Activated T-helper 9 cell treated with anti-CD3 and anti-CD28 coated beads, Interleukin-2, amount 50 U/mL, for 16 hours (primary cell): Measurements from ENCODE around the gene TDRD7.

Source experiments
- DNase-seq: peaks from one replicate; pipeline ENCODE4 v3.0.0-alpha.2; 2020; ENCODE audit warnings: low read depth

The TDRD7 gene, protein sequence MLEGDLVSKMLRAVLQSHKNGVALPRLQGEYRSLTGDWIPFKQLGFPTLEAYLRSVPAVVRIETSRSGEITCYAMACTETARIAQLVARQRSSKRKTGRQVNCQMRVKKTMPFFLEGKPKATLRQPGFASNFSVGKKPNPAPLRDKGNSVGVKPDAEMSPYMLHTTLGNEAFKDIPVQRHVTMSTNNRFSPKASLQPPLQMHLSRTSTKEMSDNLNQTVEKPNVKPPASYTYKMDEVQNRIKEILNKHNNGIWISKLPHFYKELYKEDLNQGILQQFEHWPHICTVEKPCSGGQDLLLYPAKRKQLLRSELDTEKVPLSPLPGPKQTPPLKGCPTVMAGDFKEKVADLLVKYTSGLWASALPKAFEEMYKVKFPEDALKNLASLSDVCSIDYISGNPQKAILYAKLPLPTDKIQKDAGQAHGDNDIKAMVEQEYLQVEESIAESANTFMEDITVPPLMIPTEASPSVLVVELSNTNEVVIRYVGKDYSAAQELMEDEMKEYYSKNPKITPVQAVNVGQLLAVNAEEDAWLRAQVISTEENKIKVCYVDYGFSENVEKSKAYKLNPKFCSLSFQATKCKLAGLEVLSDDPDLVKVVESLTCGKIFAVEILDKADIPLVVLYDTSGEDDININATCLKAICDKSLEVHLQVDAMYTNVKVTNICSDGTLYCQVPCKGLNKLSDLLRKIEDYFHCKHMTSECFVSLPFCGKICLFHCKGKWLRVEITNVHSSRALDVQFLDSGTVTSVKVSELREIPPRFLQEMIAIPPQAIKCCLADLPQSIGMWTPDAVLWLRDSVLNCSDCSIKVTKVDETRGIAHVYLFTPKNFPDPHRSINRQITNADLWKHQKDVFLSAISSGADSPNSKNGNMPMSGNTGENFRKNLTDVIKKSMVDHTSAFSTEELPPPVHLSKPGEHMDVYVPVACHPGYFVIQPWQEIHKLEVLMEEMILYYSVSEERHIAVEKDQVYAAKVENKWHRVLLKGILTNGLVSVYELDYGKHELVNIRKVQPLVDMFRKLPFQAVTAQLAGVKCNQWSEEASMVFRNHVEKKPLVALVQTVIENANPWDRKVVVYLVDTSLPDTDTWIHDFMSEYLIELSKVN

DNA sequence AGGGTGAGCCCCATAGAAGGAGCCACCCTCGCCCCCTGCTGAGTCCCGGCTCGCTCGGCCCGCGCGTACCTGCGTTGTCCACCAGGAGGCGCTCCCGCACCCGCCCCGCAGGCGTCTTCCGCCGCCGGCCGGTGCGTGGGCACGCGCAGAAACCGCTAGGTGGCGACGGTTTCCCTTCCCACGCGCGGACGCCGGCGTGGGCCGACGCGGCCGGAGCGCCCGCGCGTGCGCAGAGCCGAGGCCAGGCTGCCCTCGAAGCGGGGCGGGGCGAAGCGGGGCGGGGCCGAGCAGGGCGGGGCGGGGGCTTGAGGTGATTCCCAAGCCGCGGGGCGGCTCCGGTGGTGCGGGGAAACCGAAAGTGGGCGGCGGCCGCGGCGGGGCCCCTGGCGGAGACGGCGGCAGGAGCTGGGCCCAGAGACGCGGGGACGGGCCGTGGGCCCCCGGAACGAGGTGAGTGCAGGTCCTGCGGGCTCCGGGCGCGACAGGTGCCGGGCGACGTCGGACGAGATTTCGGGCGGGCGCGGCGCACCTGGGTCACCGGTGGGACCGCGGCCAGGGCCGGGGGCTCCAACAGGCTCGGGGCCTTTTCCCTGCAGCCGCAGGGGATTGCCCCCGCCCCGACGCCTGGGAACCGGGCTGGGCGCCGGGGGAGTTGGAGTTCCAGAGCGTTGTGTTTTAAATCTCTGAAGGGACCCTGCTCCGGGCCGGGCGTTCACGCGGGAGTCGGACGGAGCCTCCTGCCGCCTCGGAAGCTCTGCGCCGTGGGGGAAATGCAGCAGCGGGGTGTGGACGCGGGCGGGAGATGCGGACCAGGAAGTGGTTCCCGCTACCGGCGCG lies at the start of gene TDRD7:
Gene TDRD7 (plus strand): TSS at position 308 of the 837 bp plus-strand sequence. CDS start 16,370 bp downstream, outside the sequence.
- DNase-seq = peak; percentile 91

DNA sequence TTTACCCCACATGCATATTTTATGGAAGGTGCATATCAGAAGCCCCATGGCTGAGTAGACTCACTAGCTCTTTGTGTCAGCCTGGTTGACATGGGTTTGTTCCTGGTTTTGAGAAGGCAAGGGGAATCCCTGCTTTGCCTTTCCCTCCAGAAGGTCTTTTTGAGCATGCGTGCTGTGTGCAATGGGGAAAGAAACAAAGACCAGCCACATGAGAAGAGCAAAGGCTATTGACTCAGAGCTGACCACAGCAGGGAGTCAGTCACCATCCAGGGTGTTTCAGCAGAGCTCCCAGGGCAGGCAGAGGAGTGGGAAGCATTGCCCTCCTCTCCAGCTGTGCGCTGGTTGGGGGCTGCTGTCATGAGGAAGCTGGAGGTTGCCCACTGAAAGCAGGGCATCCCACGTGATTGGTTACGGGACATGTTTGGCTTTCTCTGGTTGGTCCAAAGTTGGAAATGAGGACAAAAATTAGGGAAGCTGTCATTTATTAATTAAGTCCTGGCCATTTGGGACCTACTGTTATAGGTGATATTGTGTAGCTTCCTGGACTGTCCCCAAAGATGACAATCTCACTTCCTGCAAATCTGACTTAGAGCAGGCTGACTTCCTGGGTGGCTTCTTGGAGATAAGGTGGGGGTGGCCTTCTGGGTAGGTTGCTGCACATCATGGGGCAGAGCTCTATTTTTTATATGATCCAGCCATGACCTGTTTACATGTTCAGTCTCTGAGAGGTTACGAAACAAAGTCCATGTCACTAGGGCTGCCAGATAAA lies 48.9 kb upstream of the TDRD7 start:
- DNase-seq = no peak

DNA sequence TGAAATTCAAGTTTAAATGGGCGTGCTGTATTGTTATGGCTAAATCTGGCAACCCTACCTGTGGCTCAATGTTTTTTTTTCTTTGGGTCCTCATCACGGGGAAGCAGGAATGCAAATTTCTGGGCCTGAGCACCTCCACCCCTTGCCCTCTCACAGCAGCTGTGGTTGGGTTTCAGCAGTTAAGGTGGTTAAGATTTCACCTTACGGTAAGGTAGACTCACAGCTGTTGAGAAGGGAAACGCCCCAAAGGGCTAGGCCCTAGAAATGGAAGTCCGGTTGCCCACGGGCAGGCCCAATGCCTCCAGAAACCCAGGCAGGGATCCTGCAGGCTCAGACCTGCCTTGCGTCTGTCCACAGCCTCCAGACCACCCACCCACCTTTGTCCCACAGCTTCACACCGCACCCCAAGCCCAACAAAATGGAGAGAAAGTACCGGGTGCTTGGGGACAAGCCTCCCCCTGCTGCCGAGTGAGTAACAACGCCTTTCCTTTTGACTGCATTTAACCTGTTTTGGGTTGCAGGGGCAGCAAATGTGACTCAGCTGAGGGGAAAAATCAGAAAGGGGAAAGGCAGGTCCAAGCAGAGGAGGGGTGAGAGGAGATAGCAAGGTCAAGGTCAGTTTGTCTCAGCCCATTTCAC lies 48.1 kb upstream of the TDRD7 start:
- DNase-seq = no peak

DNA sequence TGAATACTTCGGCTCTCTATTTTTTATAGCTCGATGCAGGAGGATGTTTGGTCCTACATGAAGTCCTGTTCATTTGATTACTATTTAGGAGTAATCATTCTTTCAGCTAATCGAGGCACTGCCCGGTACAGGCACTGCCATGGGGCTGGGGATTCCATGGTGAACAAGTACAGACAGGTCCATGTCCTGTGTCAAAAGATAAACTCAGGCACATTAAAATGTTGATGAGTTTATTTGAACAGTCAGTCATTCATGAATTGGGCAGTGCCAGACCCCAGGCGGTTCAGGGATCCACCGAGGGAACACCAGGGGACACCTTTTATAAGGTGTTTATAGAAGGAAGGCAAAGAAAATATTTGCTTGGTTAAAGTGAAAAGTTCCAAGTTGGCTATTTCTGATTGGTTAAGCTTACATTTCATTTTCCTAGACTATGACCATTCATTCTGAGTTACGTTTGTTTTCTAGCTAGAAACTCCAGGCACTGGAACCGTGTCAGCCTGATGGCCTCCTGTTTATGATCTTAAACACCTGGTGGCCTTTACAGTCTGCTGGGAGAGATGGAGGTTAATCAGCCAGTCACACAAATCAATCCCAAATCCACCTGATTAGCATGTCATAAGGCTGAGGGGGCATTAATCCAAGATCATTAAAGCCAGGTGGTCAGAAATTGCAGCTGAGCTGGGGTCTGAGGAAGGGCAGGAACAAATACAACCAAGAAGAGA lies 47.0 kb upstream of the TDRD7 start:
- no peak for DNase-seq

DNA sequence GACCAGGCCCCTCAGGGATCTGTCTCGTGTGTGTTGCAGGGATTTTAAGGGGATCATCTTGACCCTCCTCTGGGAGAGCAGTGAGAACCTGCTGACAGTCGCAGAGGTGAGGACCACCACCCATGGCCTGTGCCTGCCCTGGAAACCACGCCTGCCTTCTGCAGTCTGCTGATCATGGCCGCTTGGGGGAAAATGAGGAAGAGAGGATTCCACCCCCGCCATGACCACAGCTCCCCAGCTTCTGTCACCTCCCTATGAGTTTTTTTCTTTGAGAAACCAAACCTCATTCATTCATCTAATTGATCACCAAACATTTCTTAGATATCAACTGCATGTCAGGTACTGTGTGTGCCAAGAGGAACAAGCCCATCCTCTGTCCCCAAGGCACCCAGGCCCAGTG lies 46.3 kb upstream of the TDRD7 start:
- no peak for DNase-seq

DNA sequence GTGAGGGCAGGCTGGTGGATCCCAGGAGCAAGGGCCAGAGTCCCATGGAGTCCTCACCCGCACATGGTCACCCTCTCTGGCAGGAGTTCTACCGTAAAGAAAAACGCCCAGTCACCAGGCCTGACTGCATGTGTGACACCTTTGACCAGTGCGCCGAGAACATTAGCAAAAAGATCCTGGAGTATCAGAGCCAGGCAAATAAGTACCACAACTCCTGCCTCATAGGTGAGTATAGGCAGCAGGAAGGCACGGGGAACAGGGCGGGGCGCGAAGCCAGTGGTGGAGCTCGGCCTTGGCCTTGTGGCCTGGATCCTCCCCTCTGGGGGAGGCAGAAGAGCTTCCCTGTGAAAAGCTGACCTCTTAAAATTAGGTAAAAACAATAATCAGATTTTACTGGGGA lies 45.4 kb upstream of the TDRD7 start:
- DNase-seq = no peak

DNA sequence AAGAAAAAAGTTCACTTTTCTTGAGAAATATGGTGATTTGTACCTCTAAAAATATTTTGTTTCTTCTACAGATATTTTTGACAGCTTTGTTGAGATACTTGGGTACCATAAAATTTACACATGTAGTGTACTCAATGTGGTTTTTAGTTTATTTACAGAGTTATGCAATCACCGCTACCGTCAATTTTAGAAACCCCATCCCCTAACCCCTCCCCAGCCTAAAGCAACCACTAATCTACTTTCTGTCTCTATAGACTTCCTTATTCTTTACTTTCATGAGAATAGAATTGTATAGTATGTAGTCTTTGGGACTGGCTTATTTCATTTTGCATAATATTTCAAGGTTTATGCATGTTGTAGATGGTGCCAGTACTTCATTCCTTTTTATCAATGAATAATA lies 45.0 kb upstream of the TDRD7 start:
- DNase-seq = no peak

DNA sequence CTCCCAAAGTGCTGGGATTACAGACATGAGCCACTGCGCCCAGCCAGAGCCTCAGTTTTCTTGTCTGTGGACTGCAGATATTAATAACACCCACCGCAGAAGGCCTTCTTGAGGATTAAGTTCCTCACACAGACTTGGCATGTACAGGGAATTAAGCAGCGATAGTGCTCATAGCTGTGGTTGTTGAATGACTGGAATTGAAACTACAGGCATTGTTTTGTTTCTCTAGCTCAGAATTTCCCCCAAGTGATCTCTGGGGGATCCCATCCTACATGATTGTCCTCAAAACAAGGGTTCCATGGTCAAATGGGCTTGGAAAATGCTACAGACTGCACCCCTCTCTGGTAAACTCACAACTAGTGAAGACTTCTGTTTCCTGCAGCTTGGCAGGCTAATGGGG lies 44.2 kb upstream of the TDRD7 start:
- DNase-seq = no peak

DNA sequence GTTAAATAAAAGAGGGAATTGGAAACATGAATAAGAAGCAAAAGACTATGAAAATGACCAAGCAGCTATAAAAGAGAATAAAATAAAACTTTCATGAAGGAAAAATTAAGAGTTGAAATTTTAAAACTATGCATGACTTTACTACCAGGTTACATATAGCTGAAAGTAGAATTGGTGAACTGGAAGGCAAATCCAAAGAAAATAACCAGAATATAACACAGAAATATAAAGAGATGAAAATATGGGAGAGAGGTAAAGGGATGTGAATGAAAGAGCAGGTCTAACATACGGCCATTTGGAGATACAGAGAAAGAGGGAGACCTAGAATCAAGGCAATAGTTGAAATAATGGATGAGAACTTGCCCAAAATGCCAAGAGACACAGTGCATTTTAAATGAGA lies 42.9 kb upstream of the TDRD7 start:
- no peak for DNase-seq

DNA sequence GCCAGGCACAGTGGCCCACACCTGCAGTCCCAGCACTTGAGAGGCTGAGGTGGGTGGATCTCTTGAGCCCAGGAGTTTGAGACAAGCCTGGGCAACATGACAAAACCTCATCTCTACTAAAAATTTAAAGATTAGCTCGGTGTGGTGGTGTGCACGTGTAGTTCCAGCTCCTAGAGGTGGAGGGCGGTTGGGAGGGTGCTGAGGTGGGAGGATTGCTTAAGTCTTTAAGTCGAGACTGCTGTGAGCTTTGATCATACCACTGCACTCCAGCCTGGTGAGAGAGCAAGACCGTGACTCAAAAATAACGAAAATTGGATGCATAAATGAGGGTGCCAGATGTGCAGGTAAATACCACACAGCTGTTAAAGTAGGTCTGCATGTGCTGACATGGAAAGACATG lies 39.3 kb upstream of the TDRD7 start:
- no peak for DNase-seq

DNA sequence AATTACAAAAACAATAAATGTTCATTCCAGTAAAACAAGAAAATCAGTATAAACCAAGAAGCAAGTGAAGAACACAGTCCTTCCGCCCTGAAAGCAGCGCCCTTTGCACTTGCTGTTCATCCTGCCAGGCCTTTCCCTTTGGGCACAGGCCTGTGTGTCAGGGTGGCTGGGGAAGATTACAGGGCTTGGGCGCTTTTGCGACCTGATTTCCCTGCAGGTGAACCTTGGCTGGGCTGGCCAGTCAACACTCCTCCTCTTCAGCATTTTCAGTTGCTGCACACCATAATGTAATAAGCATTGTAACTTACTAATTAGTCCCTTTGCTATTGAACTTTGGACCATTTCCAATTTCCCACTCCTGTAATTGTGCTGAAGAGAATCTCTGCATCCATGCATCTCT lies 38.6 kb upstream of the TDRD7 start:
- no peak for DNase-seq

DNA sequence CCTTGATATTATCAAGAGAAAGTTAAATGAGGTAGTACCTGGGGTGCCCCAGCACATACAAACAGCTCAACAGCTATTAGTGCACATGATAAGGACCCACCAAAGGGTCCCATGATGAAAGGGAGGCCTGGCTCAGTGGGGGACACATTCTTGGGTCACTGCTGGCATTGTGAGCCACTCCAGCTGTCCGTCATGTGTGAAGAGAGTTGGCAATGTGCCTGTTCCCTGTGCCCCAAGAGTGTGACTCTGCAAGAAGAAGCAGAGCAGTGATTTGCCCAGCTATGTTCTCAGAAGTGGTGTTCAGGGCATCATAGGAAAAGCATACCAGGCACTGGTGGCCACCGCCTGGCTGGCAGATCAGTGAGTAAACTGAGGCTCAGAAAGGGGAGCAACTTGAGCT lies 37.1 kb upstream of the TDRD7 start:
- no peak for DNase-seq

DNA sequence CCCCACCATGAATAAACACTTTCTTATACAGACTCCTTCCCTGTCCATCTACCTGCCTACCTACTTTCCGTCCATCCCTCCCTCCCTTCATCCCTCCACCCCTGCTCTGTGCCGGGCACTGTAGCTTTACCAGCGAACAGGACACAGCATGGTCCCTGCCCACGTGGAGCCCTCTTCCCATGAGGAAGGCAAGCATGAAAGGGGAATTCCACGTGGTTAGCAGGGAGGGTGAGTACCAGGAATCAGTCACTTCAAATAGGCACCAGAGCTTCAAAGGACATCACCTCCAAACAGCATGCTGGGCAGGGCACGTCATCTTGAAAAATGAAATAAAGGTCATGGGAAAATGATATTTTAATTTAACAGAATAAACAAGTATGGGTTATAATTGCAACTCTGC lies 35.0 kb upstream of the TDRD7 start:
- no peak for DNase-seq

DNA sequence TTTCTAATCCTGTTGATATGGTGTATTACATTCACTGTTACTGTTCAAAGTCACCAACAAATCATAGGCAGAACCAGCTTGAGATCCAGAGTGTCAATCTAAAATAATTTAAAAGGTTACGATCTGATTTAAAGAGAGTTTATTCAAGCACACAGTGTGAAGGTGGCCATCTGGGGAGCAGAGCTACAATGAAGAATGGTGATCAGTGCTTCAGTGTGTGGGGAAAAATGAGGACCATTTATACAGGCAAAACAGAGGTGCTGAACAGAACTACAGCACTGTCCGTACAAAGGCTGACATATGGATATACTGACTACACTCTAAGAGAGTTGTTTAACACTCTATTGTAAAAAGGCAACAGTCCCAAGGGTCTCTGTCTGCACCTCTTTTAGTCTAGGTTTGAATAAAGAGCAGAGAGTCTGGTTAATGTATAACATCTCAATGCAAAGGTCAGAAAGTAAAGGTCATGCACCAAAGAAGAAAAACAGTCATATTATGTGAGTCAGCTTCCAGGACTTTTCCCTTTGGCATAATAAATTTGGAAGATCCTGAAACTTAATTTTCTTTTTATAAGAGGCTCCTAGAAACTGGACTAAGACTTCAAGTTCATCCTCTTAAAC lies 29.7 kb upstream of the TDRD7 start:
- DNase-seq = no peak

DNA sequence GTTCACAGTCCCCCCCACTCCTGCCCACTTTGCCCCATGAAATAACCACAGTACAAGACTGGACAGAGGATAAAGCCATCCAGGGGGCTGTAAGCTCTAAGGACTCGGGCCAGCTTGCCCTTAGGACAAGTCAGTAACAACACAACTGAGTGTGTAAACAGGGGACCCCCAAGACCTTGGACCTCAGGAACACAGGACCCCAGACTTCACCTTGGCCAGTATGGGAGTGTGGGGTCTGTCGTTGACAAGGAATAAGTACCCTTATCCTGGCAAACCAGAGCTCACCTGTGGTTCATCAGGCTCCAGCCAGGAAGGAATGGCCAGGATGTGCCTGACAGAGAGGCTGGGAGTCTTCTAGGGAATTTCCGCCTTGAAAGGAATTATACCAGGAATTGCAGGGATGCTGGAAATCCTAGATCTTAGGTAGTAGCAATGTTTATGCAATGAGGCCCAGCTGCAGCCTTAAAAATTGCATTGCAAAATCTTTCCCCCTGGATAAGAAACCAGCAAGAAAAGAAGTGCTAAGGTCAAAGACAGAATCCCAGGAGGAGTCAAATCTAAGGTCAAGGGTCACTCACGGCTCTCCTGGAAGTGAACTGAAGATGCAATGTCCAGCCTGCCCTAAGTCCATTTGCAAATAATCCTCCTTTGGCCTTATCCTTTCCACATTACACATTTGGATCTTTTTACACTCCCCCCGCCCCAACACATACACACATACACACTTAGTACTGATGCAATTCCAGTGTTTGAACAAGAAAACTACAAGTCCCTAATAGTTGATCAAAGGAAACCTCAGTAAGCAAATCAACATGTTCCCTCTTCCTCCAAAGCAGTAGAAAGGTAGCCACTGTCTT lies 27.3 kb upstream of the TDRD7 start:
- no peak for DNase-seq

DNA sequence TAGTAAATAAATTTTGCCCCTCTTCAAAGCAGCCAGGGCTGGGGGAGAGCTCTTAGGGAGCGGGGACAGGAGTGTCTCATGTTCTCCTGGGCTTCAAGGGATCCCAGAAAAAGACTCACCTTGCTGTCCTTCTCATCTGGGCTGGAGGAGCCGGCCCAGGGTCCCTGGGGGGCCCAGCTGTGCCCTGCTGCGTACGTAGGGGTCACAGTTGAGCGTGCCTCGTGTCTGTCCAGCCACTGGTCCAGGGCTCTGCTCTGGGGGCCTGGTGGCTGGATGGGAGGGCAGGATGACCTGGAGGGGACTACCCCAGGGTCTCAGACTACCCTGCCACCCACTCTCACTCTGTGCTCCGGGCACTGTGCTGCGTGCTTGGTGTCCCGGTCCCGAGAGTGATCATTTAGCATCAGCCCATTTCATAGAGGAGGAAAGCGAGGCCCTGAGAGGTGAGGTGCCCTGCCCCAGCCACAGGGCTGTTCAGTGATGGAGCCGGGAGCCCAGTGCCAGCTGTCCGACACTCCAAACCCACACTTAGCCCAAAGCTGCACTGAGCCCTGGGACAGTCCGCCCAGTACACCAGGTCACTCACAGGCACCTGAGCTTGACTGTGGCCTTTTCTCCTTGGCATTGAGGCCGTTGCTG lies 26.2 kb upstream of the TDRD7 start:
- DNase-seq = no peak

DNA sequence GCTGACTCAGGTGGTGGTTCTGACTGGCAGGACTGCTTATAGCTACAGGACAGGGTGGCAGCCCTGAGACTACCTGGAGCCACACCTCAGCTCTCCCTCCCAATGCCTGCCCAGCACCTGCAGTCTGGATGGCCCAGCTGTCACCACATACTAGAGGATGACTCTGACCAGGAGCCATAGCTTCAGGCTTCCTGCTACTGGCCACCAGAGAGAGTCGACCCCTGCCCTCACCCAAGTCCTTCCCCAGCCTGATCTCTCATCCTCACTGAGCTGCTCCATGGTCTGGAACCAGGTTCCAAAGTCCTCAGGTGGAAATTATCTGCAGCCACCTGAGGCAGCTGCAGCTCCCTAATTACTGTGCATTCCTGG lies 25.6 kb upstream of the TDRD7 start:
- no peak for DNase-seq
